Transverse colon (tissue), 4 donors: ENCODE results near the gene HMG20A. TPM values are rescaled to one million over a fixed set of nuclear protein-coding genes. Genes with fewer than 3 reads are reported as not detected.
A peak's percentile ranks its signal among the peaks of the same experiment; 100 is the strongest.

Experiments used
- DNase-seq: peaks from one replicate; pipeline ENCODE4 v3.0.0-alpha.2; 2019
- H3K27ac ChIP-seq, 4 donors: fragments of 200-600 bp; sonication (generic); 2 replicates each; pipeline ENCODE4 v1.5.1; 2016 to 2018; ENCODE audit warnings: inconsistent platforms in 4 of 4
- H3K27me3 ChIP-seq: fragments of 200-600 bp; sonication (generic); 2 replicates; pipeline ENCODE4 v1.5.1; 2017; ENCODE audit warnings: inconsistent platforms
- H3K36me3 ChIP-seq, 4 donors: fragments of 200-600 bp; sonication (generic); 2 replicates each; pipeline ENCODE4 v1.5.1; 2017 to 2019; ENCODE audit warnings: inconsistent platforms in 4 of 4
- H3K4me1 ChIP-seq, 4 donors: fragments of 200-600 bp; sonication (generic); 2 replicates each; pipeline ENCODE4 v1.5.1; 2017 to 2020; ENCODE audit warnings: inconsistent platforms in 4 of 4
- H3K4me3 ChIP-seq, 4 donors: fragments of 200-600 bp; sonication (generic); 1 replicate in 1 of 4; 2 replicates in 3 of 4; pipeline versions ENCODE4 v1.5.1 to v1.6.1; 2017 to 2019; ENCODE audit warnings: inconsistent platforms in 4 of 4
- H3K9me3 ChIP-seq, 2 donors: fragments of 200-600 bp; sonication (generic); 2 replicates each; pipeline ENCODE4 v1.5.1; 2017 to 2019; ENCODE audit warnings: inconsistent platforms in 2 of 2
- CTCF ChIP-seq, 5 experiments: fragments of 200-600 bp in 3 of 5; fragments of 450-650 bp in 2 of 5; sonication (generic) in 3 of 5; IDR thresholded peaks; 1 replicate in 2 of 5; 2 replicates in 3 of 5; pipeline ENCODE4 v1.5.1; 2016 to 2017; ENCODE audit warnings: antibody characterized with exemption in 5 of 5, inconsistent platforms in 3 of 5, mild to moderate bottlenecking in 2 of 5, moderate library complexity in 1 of 5
- EP300 ChIP-seq: sonication (generic); formaldehyde crosslinking; IDR thresholded peaks from one replicate; pipeline ENCODE4 v1.6.1; 2017; ENCODE audit warnings: antibody characterized with exemption, low read depth
- POLR2A ChIP-seq: fragments of 450-650 bp; IDR thresholded peaks from one replicate; pipeline ENCODE4 v1.6.1; 2016; ENCODE audit warnings: antibody characterized with exemption, mild to moderate bottlenecking, moderate library complexity
- POLR2AphosphoS5 ChIP-seq, 3 donors: sonication (generic); formaldehyde crosslinking; IDR thresholded peaks; one replicate each; pipeline ENCODE4 v1.6.1; 2016; ENCODE audit warnings: antibody characterized with exemption in 3 of 3
- WGBS, 2 donors: methylation state at CpG; one replicate each; pipeline ENCODE4 v1.1.5; 2018; ENCODE audit warnings: low coverage in 1 of 2; 5-methylcytosine and 5-hydroxymethylcytosine counted together
- in situ Hi-C, 4 donors: fragments of 200-750 bp; cut with MboI; loops; one replicate each; pipeline versions ENCODE4 v1.15.0 to v1.15.1; 2017; ENCODE audit warnings: low sequenced_read_pairs in 3 of 4, low pct_ligation_motif_present in 1 of 4, low pct_unique_long_range_greater_than_20kb in 1 of 4
- intact Hi-C: fragments of 100-400 bp; cut with DNase I; formaldehyde crosslinking; loops from one replicate; pipeline ENCODE4 v1.15.1; 2023; ENCODE audit warnings: low total_unique reads
- total RNA-seq, 4 donors: library from RNA; depleted of rRNA; stranded (reverse); fragments of >200 nt; gene quantifications; one replicate each; pipeline ENCODE4 v1.1.0, GENCODE V29; 2016

The HMG20A gene
- total RNA-seq, 4 donors from 2014 or later = 27.5 to 51.1 (median 37.0) TPM

GRCh38 chr15:77410701-77411618, 9.7 kb upstream of the HMG20A start:
- H3K4me3 ChIP-seq = no peak overlapping the region
- H3K4me1 ChIP-seq = peaks cover 0 to 43% (median 19%) of the 10 kb centered on the region in 4 donors
- no peaks in the 10 kb centered on the region for H3K9me3 ChIP-seq
- TF ChIP-seq EP300 (no peak), CTCF (IDR thresholded peaks at IDR 0.05) (no peak), POLR2A (no peak), POLR2AphosphoS5 (IDR thresholded peaks at IDR 0.05) (no peak)
- in situ Hi-C loops = no loop called here
- DNase-seq = no peak
- intact Hi-C loops = no loop called here
- no peaks in the 10 kb centered on the region for H3K27me3 ChIP-seq
- 63 to 64% methylated on average over 7 of the region's 7 CpGs for WGBS, 2 donors
- H3K27ac ChIP-seq = peak overlapping the region in 2 of 4 donors; percentile 25 to 40
- H3K36me3 ChIP-seq = no peaks in the 10 kb centered on the region

- H3K27ac ChIP-seq = peak overlapping the region in 2 of 4 donors; percentile 25 to 40
- no peak for TF ChIP-seq POLR2A
- no peak for TF ChIP-seq EP300
- no peak for TF ChIP-seq POLR2AphosphoS5 (IDR thresholded peaks at IDR 0.05)
- no peak for TF ChIP-seq CTCF (IDR thresholded peaks at IDR 0.05)
These were observed 9.1 kb upstream of the HMG20A start for GRCh38 chr15:77411619-77411976.

GRCh38 chr15:77412972-77413698, 7.6 kb upstream of the HMG20A start:
- H3K27me3 ChIP-seq = no peaks in the 10 kb centered on the region
- no peak overlapping the region for H3K4me3 ChIP-seq
- in situ Hi-C loops (no loop called here), intact Hi-C loops (no loop called here)
- DNase-seq = no peak
- no peaks in the 10 kb centered on the region for H3K36me3 ChIP-seq
- no peak overlapping the region for H3K27ac ChIP-seq
- H3K4me1 ChIP-seq = peaks cover 0 to 55% (median 31%) of the 10 kb centered on the region in 4 donors
- no peak for TF ChIP-seq POLR2AphosphoS5 (IDR thresholded peaks at IDR 0.05)
- WGBS, 2 donors = 77 to 90% methylated on average over 2 of the region's 2 CpGs
- H3K9me3 ChIP-seq = no peaks in the 10 kb centered on the region

More at GRCh38 chr15:77411619-77411976, 9.1 kb upstream of the HMG20A start:
- in situ Hi-C loops (no loop called here), intact Hi-C loops (no loop called here)
- no peaks in the 10 kb centered on the region for H3K27me3 ChIP-seq
- 89 to 90% methylated on average over 2 to 3 of the region's 3 CpGs for WGBS, 2 donors
- no peaks in the 10 kb centered on the region for H3K9me3 ChIP-seq
- DNase-seq = no peak
- no peaks in the 10 kb centered on the region for H3K36me3 ChIP-seq
- no peak overlapping the region for H3K4me3 ChIP-seq
- peaks cover 0 to 40% (median 19%) of the 10 kb centered on the region in 4 donors for H3K4me1 ChIP-seq

GRCh38 chr15:77413699-77414349, 6.9 kb upstream of the HMG20A start:
- intact Hi-C loops = no loop called here
- DNase-seq = no peak
- Histone ChIP-seq H3K4me3 (no peak overlapping the region), H3K27me3 (no peaks in the 10 kb centered on the region), H3K4me1 (peaks cover 0 to 62% (median 38%) of the 10 kb centered on the region in 4 donors), H3K36me3 (no peaks in the 10 kb centered on the region), H3K9me3 (no peaks in the 10 kb centered on the region), H3K27ac (no peak overlapping the region)
- in situ Hi-C loops = no loop called here
- no peak for TF ChIP-seq POLR2A
- no peak for TF ChIP-seq CTCF (IDR thresholded peaks at IDR 0.05)
- 83 to 93% methylated on average over 2 to 4 of the region's 4 CpGs for WGBS, 2 donors
